DND-41 (cell line): ENCODE measurements around the gene TPK1.

Experiments used
- EZH2 ChIP-seq: IDR thresholded peaks from 3 replicates; pipeline ENCODE4 v1.6.1; 2012; ENCODE audit warnings: borderline replicate concordance, low read depth, mild to moderate bottlenecking, moderate library complexity, low read length, inconsistent platforms; ENCODE audit not compliant: severe bottlenecking
- TF ChIP-seq, protein P1 (sequence below): IDR thresholded peaks from 2 replicates; pipeline ENCODE4 v1.5.1; 2012; ENCODE audit warnings: borderline replicate concordance, low read length, moderate library complexity, mild to moderate bottlenecking; ENCODE audit not compliant: poor library complexity, severe bottlenecking; ENCODE audit errors: extremely low read depth

DNA sequence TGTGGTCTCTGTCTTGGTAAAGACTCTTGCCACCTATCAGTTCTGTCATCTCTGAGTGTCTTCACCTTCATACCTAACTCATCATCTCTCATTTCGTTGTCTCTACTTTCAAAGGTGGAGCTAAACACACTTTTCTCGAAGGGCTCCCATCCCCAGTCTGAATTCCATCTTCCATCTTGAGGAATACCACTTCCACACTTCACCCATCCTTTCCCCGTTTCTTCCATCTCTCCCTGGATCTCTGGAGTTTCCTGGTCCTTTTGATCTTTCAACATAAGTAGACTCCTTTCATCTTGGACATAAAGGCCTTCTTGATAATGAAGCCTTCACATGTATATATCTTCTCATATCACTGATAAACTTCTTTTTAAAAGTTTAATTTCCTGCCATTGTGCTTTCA is 311.6 kb downstream of the TPK1 start:
- TF ChIP-seq, protein P1, sequence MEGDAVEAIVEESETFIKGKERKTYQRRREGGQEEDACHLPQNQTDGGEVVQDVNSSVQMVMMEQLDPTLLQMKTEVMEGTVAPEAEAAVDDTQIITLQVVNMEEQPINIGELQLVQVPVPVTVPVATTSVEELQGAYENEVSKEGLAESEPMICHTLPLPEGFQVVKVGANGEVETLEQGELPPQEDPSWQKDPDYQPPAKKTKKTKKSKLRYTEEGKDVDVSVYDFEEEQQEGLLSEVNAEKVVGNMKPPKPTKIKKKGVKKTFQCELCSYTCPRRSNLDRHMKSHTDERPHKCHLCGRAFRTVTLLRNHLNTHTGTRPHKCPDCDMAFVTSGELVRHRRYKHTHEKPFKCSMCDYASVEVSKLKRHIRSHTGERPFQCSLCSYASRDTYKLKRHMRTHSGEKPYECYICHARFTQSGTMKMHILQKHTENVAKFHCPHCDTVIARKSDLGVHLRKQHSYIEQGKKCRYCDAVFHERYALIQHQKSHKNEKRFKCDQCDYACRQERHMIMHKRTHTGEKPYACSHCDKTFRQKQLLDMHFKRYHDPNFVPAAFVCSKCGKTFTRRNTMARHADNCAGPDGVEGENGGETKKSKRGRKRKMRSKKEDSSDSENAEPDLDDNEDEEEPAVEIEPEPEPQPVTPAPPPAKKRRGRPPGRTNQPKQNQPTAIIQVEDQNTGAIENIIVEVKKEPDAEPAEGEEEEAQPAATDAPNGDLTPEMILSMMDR: no peak
- TF ChIP-seq EZH2: no peak
